PC-9 (cell line): ENCODE results near the gene SCGB1C1. TPM values are rescaled to one million over a fixed set of nuclear protein-coding genes. Genes with fewer than 3 reads are reported as not detected.

ENCODE experiments used
- BruUV-seq: library from RNA; stranded (reverse); fragments of 400-500 nt; replicated peaks from 2 replicates; lab custom pipeline; 2021; lab: Mats Ljungman, UMichigan
- CTCF ChIA-PET: fragments of 300-600 bp; sonication (Branson Sonifier 250); formaldehyde crosslinking; loops from one replicate; lab custom pipeline; 2022; ENCODE audit warnings: antibody characterized with exemption; lab: Charles Lee
- POLR2A ChIA-PET: fragments of 300-600 bp; sonication (Branson Sonifier 250); formaldehyde crosslinking; loops from one replicate; lab custom pipeline; 2022; ENCODE audit warnings: antibody characterized with exemption; ENCODE audit not compliant: unreplicated experiment; lab: Charles Lee
- DNase-seq, 2 experiments: peaks; one replicate each; pipeline versions ENCODE4 v3.0.0 to v3.0.0-alpha.2; 2015 to 2022; ENCODE audit warnings: mixed read lengths in 1 of 2
- H2AFZ ChIP-seq: fragments of 200-600 bp; sonication (generic); 2 replicates; pipeline ENCODE4 v1.8.1; 2017; ENCODE audit warnings: antibody characterized with exemption
- H3F3A ChIP-seq: fragments of 200-600 bp; sonication (generic); 2 replicates; pipeline ENCODE4 v1.8.1; 2017; ENCODE audit warnings: antibody characterized with exemption, mild to moderate bottlenecking, low read depth; ENCODE audit not compliant: insufficient read depth
- H3K27ac ChIP-seq: fragments of 200-600 bp; sonication (generic); 2 replicates; pipeline ENCODE4 v1.6.1; 2016; ENCODE audit warnings: mixed run types
- H3K27me3 ChIP-seq: fragments of 200-600 bp; sonication (generic); 2 replicates; pipeline ENCODE4 v1.6.1; 2016; ENCODE audit warnings: low read depth, mixed run types; ENCODE audit not compliant: insufficient read depth
- H3K36me3 ChIP-seq: fragments of 200-600 bp; sonication (generic); 2 replicates; pipeline ENCODE4 v1.6.1; 2016; ENCODE audit warnings: low read depth, mixed run types
- H3K4me1 ChIP-seq: fragments of 200-600 bp; sonication (generic); replicated peaks from 2 replicates; pipeline ENCODE4 v1.6.1; 2016; ENCODE audit warnings: mixed run types; ENCODE audit not compliant: insufficient read depth
- H3K4me2 ChIP-seq: fragments of 200-600 bp; sonication (generic); 2 replicates; pipeline ENCODE4 v1.6.1; 2017; ENCODE audit warnings: mixed run types
- H3K4me3 ChIP-seq: fragments of 200-600 bp; sonication (generic); 2 replicates; pipeline ENCODE4 v1.6.1; 2016; ENCODE audit warnings: mixed run types
- H3K79me2 ChIP-seq: fragments of 200-600 bp; sonication (generic); 2 replicates; pipeline ENCODE4 v1.6.1; 2017; ENCODE audit warnings: low read depth, mixed run types
- H3K9me2 ChIP-seq: fragments of 200-600 bp; sonication (generic); 2 replicates; pipeline ENCODE4 v1.8.1; 2017; ENCODE audit warnings: mild to moderate bottlenecking; ENCODE audit not compliant: insufficient read depth
- H3K9me3 ChIP-seq: fragments of 200-600 bp; sonication (generic); 2 replicates; pipeline ENCODE4 v1.8.1; 2016; ENCODE audit warnings: low read depth; ENCODE audit not compliant: insufficient read depth
- H4K20me1 ChIP-seq: fragments of 200-600 bp; sonication (generic); 2 replicates; pipeline ENCODE4 v1.8.1; 2017; ENCODE audit not compliant: insufficient read depth
- CTCF ChIP-seq: fragments of 200-600 bp; sonication (generic); conservative IDR thresholded peaks from 2 replicates; pipeline ENCODE4 v1.6.1; 2017; ENCODE audit warnings: mixed run types, antibody characterized with exemption, mild to moderate bottlenecking, moderate library complexity
- EZH2 ChIP-seq: fragments of 200-600 bp; sonication (generic); IDR thresholded peaks from 2 replicates; pipeline ENCODE4 v1.8.0; 2017; ENCODE audit warnings: antibody characterized with exemption, low read depth
- intact Hi-C: fragments of 100-400 bp; cut with micrococcal nuclease; formaldehyde crosslinking; loops from one replicate; pipeline ENCODE4 v1.10.0; 2022; ENCODE audit not compliant: unreplicated experiment
- total RNA-seq: library from RNA; stranded (reverse); gene quantifications from 2 replicates; pipeline ENCODE4 v1.2.3, GENCODE V29; 2021

Gene SCGB1C1
- total RNA-seq, 1 experiment from 2014 or later: not detected

- Histone ChIP-seq H3K9me2 (no peaks in the 10 kb centered on the region), H3F3A (no peaks in the 10 kb centered on the region), H3K4me2 (no peak overlapping the region), H3K36me3 (no peaks in the 10 kb centered on the region), H3K27me3 (no peaks in the 10 kb centered on the region), H3K9me3 (no peaks in the 10 kb centered on the region), H3K27ac (no peak overlapping the region), H4K20me1 (no peaks in the 10 kb centered on the region), H3K79me2 (no peaks in the 10 kb centered on the region), H2AFZ (no peak overlapping the region), H3K4me1 (no peaks in the 10 kb centered on the region), H3K4me3 (no peak overlapping the region)
- no peak for DNase-seq
- intact Hi-C loops: no loop called here
- CTCF ChIA-PET: no interaction called here
- TF ChIP-seq EZH2: no peak
- no peak for TF ChIP-seq CTCF
- POLR2A ChIA-PET: no interaction called here
- BruUV-seq: no TSS peak
Observed at GRCh38 chr11:227824-228379, 35.0 kb downstream of the SCGB1C1 start.

GRCh38 chr11:230431-230830, 37.6 kb downstream of the SCGB1C1 start:
- Histone ChIP-seq H4K20me1 (no peaks in the 10 kb centered on the region), H3K79me2 (no peaks in the 10 kb centered on the region), H3K9me2 (no peaks in the 10 kb centered on the region), H3K27ac (no peak overlapping the region), H2AFZ (no peak overlapping the region), H3K9me3 (no peaks in the 10 kb centered on the region), H3K36me3 (no peaks in the 10 kb centered on the region), H3K4me3 (no peak overlapping the region), H3K27me3 (no peaks in the 10 kb centered on the region), H3F3A (no peaks in the 10 kb centered on the region), H3K4me1 (no peaks in the 10 kb centered on the region), H3K4me2 (no peak overlapping the region)
- no peak for DNase-seq
- POLR2A ChIA-PET: no interaction called here
- intact Hi-C loops: no loop called here
- CTCF ChIA-PET: no interaction called here
- BruUV-seq: no TSS peak
- TF ChIP-seq CTCF: no peak
- no peak for TF ChIP-seq EZH2

GRCh38 chr11:232783-233565, 40.1 kb downstream of the SCGB1C1 start:
- H2AFZ ChIP-seq: no peak overlapping the region
- no peak overlapping the region for H3K27ac ChIP-seq
- BruUV-seq: no TSS peak
- no peak for DNase-seq
- no peaks in the 10 kb centered on the region for H3K36me3 ChIP-seq
- H3K9me3 ChIP-seq: no peaks in the 10 kb centered on the region
- TF ChIP-seq EZH2 (no peak), CTCF (no peak)
- H4K20me1 ChIP-seq: peaks cover 5% of the 10 kb centered on the region; the same call in 1 of the 2 replicates
- H3K9me2 ChIP-seq: no peaks in the 10 kb centered on the region
- peaks cover 3% of the 10 kb centered on the region for H3K4me1 ChIP-seq
- no peak overlapping the region for H3K4me2 ChIP-seq
- CTCF ChIA-PET: no interaction called here
- H3K79me2 ChIP-seq: peaks cover 12% of the 10 kb centered on the region
- POLR2A ChIA-PET: no interaction called here
- intact Hi-C loops: no loop called here
- no peak overlapping the region for H3K4me3 ChIP-seq
- no peaks in the 10 kb centered on the region for H3K27me3 ChIP-seq
- H3F3A ChIP-seq: peaks cover 3% of the 10 kb centered on the region; the same call in 1 of the 2 replicates
